Common myeloid progenitor, CD34-positive (primary cell): ENCODE results near the gene DCLK1.

Source experiments
- CTCF ChIA-PET: fragments of 350-600 bp; sonication (Branson Sonifier 250); formaldehyde crosslinking; loops from one replicate; lab custom pipeline; 2021; ENCODE audit warnings: antibody characterized with exemption; lab: Charles Lee
- POLR2A ChIA-PET: fragments of 350-600 bp; sonication (Branson Sonifier 250); formaldehyde crosslinking; loops from one replicate; lab custom pipeline; 2021; ENCODE audit warnings: antibody characterized with exemption; lab: Charles Lee
- DNase-seq, 3 donors: peaks; one replicate each; pipeline versions ENCODE4 v3.0.0 to v3.0.0-alpha.2; 2013
- H3K27ac ChIP-seq, 2 experiments: 1 replicate in 1 of 2; 2 replicates in 1 of 2; pipeline ENCODE4 v1.7.0; 2013; ENCODE audit warnings: inconsistent platforms in 2 of 2, low read length in 2 of 2, mild to moderate bottlenecking in 2 of 2, low read depth in 1 of 2, moderate library complexity in 1 of 2; ENCODE audit not compliant: severe bottlenecking in 2 of 2, insufficient read depth in 1 of 2, poor library complexity in 1 of 2
- H3K27me3 ChIP-seq, 5 experiments: replicated peaks in 2 of 5; 1 replicate in 3 of 5; 2 replicates in 2 of 5; pipeline versions ENCODE4 v1.6.1 to v1.7.0; 2013; ENCODE audit warnings: low read length in 4 of 5, mild to moderate bottlenecking in 2 of 5, moderate library complexity in 2 of 5, inconsistent platforms in 1 of 5; ENCODE audit not compliant: insufficient read depth in 5 of 5, control insufficient read depth in 4 of 5
- H3K36me3 ChIP-seq, 4 experiments: 1 replicate in 2 of 4; 2 replicates in 2 of 4; pipeline versions ENCODE4 v1.6.1 to v1.7.0; 2013; ENCODE audit warnings: low read length in 3 of 4, control low read depth in 1 of 4, mild to moderate bottlenecking in 1 of 4; ENCODE audit not compliant: control insufficient read depth in 4 of 4, insufficient read depth in 4 of 4
- H3K4me1 ChIP-seq, 4 experiments: 1 replicate in 3 of 4; 2 replicates in 1 of 4; pipeline versions ENCODE4 v1.6.1 to v1.7.1; 2013; ENCODE audit warnings: low read length in 3 of 4, mild to moderate bottlenecking in 3 of 4, control low read depth in 1 of 4, inconsistent platforms in 1 of 4, moderate library complexity in 1 of 4; ENCODE audit not compliant: control insufficient read depth in 4 of 4, insufficient read depth in 4 of 4; ENCODE audit errors: control extremely low read depth in 1 of 4
- H3K4me3 ChIP-seq, 7 experiments: 1 replicate in 4 of 7; 2 replicates in 3 of 7; pipeline versions ENCODE4 v1.5.1 to v1.7.0; 2013; ENCODE audit warnings: mild to moderate bottlenecking in 7 of 7, low read length in 6 of 7, moderate library complexity in 6 of 7, inconsistent platforms in 2 of 7, low read depth in 2 of 7, control low read depth in 1 of 7; ENCODE audit not compliant: insufficient read depth in 4 of 7, control insufficient read depth in 1 of 7; ENCODE audit errors: extremely low read depth in 1 of 7
- H3K9me3 ChIP-seq, 5 experiments: 1 replicate in 4 of 5; 2 replicates in 1 of 5; pipeline versions ENCODE4 v1.6.1 to v1.7.1; 2013; ENCODE audit warnings: low read length in 4 of 5, mild to moderate bottlenecking in 2 of 5, inconsistent platforms in 1 of 5, low read depth in 1 of 5, moderate library complexity in 1 of 5; ENCODE audit not compliant: control insufficient read depth in 4 of 5, insufficient read depth in 2 of 5; ENCODE audit errors: control extremely low read depth in 1 of 5
- WGBS: methylation state at CpG from one replicate; pipeline ENCODE4 v1.1.5; 2013; ENCODE audit not compliant: insufficient coverage; 5-methylcytosine and 5-hydroxymethylcytosine counted together

Gene DCLK1

DNA sequence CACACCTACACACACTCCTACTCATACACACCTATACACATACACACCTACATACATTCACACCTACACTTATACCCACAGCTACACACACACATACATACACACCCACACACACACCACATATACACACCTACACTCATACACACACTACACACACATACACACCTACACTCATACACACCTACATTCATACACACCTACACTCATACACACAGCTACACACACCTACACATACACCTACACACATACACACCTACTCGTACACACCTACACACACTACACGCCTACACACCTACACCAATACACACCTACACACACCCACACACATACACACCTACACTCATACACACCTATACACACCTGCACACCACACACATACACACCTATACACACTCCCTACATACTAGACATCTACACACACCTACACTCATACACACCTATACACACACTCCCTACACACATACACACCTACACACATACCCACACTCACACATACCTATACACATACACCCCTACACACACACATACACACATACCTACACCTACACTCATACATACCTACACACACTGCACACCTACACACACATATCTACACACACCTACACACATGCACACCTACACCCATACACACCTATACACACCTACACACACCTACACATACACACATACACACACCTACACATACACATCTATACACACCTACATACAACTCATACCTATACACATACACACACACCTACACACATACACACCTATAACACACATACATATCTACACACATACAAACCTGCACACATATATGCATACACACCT lies 369.5 kb downstream of the DCLK1 start:
- DNase-seq = no peak
- Histone ChIP-seq H3K27ac (no peak overlapping the region), H3K9me3 (peaks cover 0 to 9% (median 0%) of the 10 kb centered on the region in 5 experiments), H3K36me3 (no peaks in the 10 kb centered on the region), H3K4me1 (peaks cover 0 to 8% (median 2%) of the 10 kb centered on the region in 4 experiments), H3K4me3 (no peak overlapping the region), H3K27me3 (no peaks in the 10 kb centered on the region)
- ChIA-PET CTCF (no interaction called here), POLR2A (no interaction called here)
- WGBS = 100% methylated on average over 2 of the region's 2 CpGs

DNA sequence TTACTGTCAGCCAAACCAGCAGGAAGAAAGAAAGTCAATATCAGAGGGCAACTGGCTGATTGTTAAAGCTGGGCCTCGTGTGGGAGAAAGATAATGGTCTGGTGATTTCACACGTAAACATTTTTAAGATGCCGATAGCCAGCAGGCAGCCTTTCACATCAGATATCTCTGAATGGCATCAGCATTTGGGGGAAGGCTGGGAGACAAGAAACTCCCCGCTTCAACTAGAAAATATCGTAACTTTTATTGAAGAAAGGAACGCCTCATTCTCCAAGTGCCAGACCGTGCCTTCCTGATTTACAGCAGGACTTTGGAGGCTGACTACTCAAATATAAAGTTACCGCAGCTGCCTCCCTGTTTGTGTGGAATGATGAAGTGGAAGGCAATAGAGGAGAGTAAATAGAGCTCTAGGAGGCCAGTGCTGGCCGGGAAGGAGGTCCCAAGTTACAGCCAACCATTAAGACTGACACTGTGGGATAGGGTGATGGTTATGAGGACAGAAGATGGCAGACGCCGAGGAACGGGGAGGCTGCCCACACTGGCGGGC lies 370.4 kb downstream of the DCLK1 start:
- Histone ChIP-seq H3K4me1 (peaks cover 0 to 8% (median 2%) of the 10 kb centered on the region in 4 experiments), H3K4me3 (no peak overlapping the region), H3K27ac (no peak overlapping the region), H3K36me3 (no peaks in the 10 kb centered on the region), H3K9me3 (peaks cover 0 to 9% (median 0%) of the 10 kb centered on the region in 5 experiments), H3K27me3 (no peaks in the 10 kb centered on the region)
- WGBS = 81% methylated on average over 6 of the region's 13 CpGs
- ChIA-PET CTCF (no interaction called here), POLR2A (no interaction called here)
- no peak for DNase-seq

DNA sequence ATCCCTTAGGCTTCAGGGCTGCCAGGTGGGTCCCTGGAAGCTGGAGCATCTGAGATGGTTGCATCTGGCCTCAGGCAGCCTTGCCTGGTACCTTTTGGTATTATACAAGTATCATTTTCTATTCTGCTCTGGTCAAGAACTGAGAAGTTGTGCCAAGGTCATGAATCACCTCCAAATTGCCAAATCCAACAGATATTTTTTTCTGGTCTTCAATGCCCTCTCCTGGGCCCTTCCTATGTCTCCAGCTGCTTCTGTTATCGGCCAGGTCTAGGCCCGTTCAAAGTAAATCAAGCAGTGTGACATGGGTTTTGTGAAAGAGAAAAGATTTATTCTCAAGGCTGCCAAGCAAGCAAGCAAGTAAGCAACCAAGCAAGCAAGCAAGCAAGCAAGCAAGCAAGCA lies 383.6 kb downstream of the DCLK1 start:
- Histone ChIP-seq H3K4me3 (no peak overlapping the region), H3K36me3 (no peaks in the 10 kb centered on the region), H3K4me1 (peaks cover 0 to 11% (median 0%) of the 10 kb centered on the region in 4 experiments), H3K27me3 (no peaks in the 10 kb centered on the region), H3K9me3 (peaks cover 0 to 3% (median 0%) of the 10 kb centered on the region in 5 experiments), H3K27ac (no peak overlapping the region)
- POLR2A ChIA-PET = no interaction called here
- 100% methylated on average over 2 of the region's 2 CpGs for WGBS
- CTCF ChIA-PET = no interaction called here
- DNase-seq = no peak

DNA sequence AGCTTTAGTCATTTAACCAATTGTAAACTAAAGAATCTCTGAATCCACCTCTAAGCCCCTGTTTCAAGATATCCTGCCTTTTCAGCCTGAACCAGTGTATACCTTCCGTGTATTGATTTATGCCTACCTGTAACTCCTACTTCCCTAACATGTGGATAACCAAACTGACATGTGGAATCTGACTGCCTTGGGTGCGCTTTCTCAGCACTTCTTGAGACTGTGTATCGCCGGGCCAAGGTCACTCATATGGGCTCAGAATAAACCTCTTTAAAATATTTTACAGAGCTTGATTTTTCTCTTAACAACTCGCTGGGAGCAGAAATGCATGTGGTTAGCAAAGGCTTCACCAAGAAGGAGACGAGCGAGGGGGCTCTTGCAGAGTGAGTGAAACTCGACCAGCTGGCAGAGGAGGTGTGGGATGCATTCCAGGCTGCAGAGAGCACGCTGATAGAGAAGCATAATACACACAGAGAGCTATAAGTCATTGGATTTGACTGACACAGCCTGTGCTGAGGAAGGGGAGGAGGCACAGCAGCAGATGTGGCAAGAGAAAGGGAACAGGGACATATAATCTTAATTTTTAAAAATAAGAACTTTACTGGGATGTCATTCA lies 386.5 kb downstream of the DCLK1 start:
- Histone ChIP-seq H3K27ac (no peak overlapping the region), H3K27me3 (no peaks in the 10 kb centered on the region), H3K4me3 (no peak overlapping the region), H3K4me1 (peaks cover 0 to 11% (median 0%) of the 10 kb centered on the region in 4 experiments), H3K36me3 (no peaks in the 10 kb centered on the region), H3K9me3 (peaks cover 0 to 9% (median 0%) of the 10 kb centered on the region in 5 experiments)
- ChIA-PET POLR2A (no interaction called here), CTCF (no interaction called here)
- 79% methylated on average over 8 of the region's 9 CpGs for WGBS
- no peak for DNase-seq

DNA sequence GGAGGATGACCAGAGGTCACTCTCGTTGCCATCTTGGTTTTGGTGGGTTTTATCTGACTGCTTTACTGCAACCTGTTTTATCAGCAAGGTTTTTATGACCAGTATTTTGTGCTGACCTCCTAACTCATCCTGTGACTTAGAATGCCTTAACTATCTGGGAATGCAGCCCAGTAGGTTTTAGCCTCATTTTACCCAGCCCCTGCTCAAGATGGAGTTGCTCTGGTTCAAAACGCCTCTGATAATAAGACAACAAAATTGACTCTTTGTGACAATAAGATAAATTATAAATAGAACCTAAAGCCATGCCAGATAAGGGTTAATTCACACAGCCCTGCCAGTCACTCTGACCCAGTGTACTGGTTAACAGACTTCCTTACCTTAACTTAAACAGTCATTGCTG lies 387.0 kb downstream of the DCLK1 start:
- Histone ChIP-seq H3K4me3 (no peak overlapping the region), H3K27me3 (no peaks in the 10 kb centered on the region), H3K36me3 (no peaks in the 10 kb centered on the region), H3K27ac (no peak overlapping the region), H3K4me1 (peaks cover 0 to 11% (median 0%) of the 10 kb centered on the region in 4 experiments), H3K9me3 (peaks cover 0 to 10% (median 0%) of the 10 kb centered on the region in 5 experiments)
- no peak for DNase-seq
- CTCF ChIA-PET = no interaction called here
- POLR2A ChIA-PET = no interaction called here
- no CpG with 5 or more reads among the region's 2 CpGs for WGBS

DNA sequence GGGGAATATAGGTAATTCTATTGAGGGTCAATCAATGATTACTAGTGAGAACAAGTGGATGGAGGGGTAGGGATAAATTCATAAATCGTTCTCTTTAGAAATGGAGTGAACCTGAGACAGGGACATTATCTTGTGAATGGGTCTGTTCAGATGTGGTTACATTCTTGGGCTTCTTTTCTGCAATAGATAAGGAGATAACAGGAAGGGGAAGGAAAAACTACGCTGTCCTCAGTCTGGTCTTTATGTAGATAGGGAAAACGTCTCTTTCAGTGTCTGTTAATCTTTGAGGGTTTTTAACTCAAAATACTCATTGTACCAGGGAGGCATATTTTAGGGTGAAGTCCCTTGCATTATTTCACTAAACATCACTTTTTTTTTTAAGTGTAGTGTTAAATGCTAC lies 388.0 kb downstream of the DCLK1 start:
- H3K4me3 ChIP-seq = no peak overlapping the region
- peaks cover 0 to 11% (median 0%) of the 10 kb centered on the region in 4 experiments for H3K4me1 ChIP-seq
- H3K27me3 ChIP-seq = no peaks in the 10 kb centered on the region
- WGBS = 83% methylated on average over 1 of the region's 3 CpGs
- no peak for DNase-seq
- ChIA-PET CTCF (no interaction called here), POLR2A (no interaction called here)
- H3K27ac ChIP-seq = no peak overlapping the region
- peaks cover 0 to 10% (median 0%) of the 10 kb centered on the region in 5 experiments for H3K9me3 ChIP-seq
- no peaks in the 10 kb centered on the region for H3K36me3 ChIP-seq

DNA sequence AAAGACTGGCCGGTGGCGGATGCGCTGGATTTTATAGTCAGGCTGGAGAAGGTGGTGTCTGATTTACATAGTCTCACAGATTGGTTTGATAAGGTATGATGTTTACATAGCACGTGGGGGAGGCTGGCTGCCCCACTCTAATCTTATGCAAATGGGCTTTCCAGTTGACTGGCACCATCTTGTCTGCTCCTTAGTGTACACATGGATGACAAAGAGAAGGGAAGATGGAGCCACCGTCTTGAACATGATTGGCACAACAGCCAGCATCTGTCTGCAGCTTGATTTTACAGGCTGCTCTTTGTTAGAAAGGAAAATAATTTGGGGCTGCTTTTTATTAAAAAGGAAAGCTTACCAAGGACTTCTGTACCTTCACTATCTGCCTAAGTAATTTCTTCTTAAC lies 389.5 kb downstream of the DCLK1 start:
- WGBS = 80% methylated on average over 1 of the region's 5 CpGs

More for the DNA sequence above, 389.5 kb downstream of the DCLK1 start:
- ChIA-PET CTCF (no interaction called here), POLR2A (no interaction called here)
- Histone ChIP-seq H3K27me3 (no peaks in the 10 kb centered on the region), H3K4me1 (peaks cover 0 to 9% (median 0%) of the 10 kb centered on the region in 4 experiments), H3K9me3 (peaks cover 0 to 10% (median 0%) of the 10 kb centered on the region in 5 experiments), H3K4me3 (no peak overlapping the region), H3K36me3 (no peaks in the 10 kb centered on the region), H3K27ac (no peak overlapping the region)
- DNase-seq = no peak
